SU-DHL-6 (cell line): ENCODE results near the gene SLCO3A1.

Experiments
- EZH2phosphoT487 ChIP-seq: fragments of 200-600 bp; sonication (generic), shearing (Covaris generic); conservative IDR thresholded peaks from 2 replicates; pipeline ENCODE4 v1.6.1; 2018; ENCODE audit warnings: mild to moderate bottlenecking, antibody characterized with exemption, low read length, moderate library complexity, mixed read lengths
- TF ChIP-seq, protein P1 (sequence below): fragments of 200-600 bp; sonication (generic); IDR thresholded peaks from one replicate; pipeline ENCODE4 v1.5.1; 2017; ENCODE audit warnings: antibody characterized with exemption, mild to moderate bottlenecking, low read length, moderate library complexity; ENCODE audit not compliant: insufficient read depth, poor library complexity, severe bottlenecking

DNA sequence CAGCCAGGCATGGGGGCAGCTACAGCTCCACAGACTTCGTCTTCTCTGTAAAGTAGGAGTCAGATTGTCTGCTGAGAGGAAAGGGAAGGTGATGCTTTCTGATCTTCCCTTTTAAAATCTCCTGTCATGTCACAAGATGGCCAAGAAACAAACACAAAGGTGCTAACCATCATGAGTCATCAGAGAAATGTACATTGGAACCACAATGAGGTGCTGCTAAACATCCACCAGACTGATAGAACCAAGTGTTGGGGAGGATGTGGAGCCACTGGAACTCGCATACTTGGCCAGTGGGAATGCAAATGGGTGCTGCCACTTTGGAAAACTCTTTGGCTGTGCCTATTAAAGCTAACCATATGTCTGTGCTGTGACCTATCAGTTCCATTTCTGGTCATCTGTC, 268.8 kb downstream of the SLCO3A1 start:
- TF ChIP-seq, protein P1, sequence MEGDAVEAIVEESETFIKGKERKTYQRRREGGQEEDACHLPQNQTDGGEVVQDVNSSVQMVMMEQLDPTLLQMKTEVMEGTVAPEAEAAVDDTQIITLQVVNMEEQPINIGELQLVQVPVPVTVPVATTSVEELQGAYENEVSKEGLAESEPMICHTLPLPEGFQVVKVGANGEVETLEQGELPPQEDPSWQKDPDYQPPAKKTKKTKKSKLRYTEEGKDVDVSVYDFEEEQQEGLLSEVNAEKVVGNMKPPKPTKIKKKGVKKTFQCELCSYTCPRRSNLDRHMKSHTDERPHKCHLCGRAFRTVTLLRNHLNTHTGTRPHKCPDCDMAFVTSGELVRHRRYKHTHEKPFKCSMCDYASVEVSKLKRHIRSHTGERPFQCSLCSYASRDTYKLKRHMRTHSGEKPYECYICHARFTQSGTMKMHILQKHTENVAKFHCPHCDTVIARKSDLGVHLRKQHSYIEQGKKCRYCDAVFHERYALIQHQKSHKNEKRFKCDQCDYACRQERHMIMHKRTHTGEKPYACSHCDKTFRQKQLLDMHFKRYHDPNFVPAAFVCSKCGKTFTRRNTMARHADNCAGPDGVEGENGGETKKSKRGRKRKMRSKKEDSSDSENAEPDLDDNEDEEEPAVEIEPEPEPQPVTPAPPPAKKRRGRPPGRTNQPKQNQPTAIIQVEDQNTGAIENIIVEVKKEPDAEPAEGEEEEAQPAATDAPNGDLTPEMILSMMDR, result no peak
- no peak for TF ChIP-seq EZH2phosphoT487
